GM12874 (cell line): ENCODE measurements around the gene AGAP1.

ENCODE experiments used
- CTCF ChIP-seq: IDR thresholded peaks from 2 replicates; pipeline ENCODE4 v1.5.1; 2011; ENCODE audit warnings: low read depth, mild to moderate bottlenecking, control low read depth, low read length, moderate library complexity; ENCODE audit not compliant: insufficient read depth

The AGAP1 gene

GRCh38 chr2:235921508-235922191, 427.8 kb downstream of the AGAP1 start:
- TF ChIP-seq CTCF, result no peak

DNA sequence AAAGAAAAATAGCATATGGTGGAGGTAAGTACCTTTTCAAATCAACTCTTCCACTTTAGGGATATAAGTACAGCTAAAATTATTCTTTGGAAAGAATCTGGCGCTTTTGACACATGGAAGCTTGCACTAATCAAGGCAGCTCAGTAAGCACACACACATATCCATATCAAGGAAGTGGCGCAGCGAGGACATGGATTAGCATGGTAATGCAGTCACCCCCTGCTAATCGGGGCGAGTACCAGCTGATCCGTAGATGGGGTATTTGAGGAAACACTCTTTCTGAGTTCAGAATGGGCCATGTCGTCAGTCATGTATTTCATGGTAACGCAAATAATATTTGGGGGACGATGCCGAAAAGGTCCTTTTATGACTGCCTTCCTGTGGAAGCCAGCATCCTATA, 429.0 kb downstream of the AGAP1 start:
- TF ChIP-seq CTCF, result no peak

GRCh38 chr2:235923859-235924674, 430.2 kb downstream of the AGAP1 start:
- no peak for TF ChIP-seq CTCF

GRCh38 chr2:235924675-235925063, 430.8 kb downstream of the AGAP1 start:
- no peak for TF ChIP-seq CTCF

DNA sequence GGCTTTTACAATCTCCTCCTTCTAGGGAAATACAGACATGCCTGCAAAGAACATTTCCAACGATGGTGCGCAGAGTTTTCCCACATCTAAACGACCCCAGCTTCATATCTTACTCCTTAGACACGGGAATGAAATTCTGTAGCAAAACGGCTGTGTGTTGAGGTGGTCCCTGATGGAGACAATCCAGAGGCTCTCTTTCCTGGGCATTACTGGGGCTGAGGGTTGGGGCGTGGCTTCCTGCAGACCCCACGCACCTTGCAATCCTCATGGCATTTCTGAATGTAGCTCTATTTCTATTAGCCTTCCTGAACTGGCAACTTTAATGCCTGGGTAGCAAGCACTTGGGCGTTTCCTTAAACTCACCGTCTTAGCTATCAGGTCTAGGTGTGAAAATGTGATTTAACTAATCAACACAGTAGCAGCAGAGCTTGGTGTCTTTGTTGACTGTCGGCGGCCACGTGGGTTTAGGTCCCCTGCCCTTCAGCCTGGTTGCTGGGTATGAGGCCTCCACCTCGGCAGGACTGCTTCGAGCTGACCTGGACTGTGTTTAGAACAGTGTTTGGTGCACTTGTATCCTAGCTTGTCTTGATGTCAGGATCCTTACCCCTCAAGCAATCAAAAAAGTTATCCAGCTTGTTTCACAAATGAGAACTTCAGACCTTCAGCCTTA, 431.5 kb downstream of the AGAP1 start:
- TF ChIP-seq CTCF, result no peak

DNA sequence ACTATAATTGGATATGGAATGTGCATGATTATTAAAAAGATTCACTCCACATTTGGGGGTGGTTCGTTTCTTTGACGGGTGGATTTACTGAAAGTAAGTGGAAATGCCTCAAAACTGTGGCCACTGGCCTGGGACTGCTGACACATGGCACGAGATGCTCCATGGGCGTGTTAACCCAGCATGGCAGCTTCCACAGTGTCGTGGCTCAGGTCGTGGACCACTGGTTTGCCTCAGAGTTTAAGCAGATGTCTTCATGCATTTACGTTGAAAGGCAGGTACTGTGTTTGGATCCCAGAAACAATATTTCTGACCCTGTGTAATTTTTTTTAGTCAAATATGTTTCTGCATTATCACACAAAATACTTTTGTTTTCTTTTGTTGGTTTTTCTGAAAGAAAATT, 432.4 kb downstream of the AGAP1 start:
- no peak for TF ChIP-seq CTCF

DNA sequence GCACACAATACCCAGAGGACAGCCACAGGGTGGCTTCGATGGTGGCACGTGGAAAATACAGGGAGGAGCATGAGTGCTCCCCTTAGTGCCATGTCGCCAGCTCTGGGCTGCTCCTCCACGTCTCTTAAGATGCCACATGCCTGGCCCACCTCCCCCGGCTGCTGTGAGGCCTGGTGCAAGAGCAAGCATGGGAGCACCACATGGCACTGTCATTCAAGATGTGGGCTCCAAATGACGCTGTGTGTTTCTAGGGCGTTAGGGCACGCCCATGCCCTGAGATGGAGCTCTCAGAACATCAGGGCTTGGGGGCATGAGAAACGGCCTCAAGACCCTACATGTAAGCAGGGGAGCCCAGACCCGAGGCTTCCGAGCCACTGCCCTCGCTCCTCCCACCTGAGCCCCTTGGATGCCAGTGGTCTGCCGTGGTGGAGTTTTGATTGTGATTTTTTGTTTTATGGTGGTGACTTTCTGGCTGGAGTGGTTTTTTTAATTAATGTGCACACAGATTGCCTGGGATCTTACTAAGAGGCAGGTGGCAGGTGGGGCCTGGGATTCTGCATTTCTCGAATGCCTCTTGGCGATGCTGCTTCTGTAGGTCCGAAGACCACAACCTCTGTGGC, 435.0 kb downstream of the AGAP1 start:
- no peak for TF ChIP-seq CTCF
